SU-DHL-6 (cell line): ENCODE data around the gene IGLL5.

Experiments used
- H2AFZ ChIP-seq: fragments of 200-600 bp; sonication (generic); 2 replicates; pipeline ENCODE4 v1.6.1; 2014; ENCODE audit warnings: low read depth, mild to moderate bottlenecking, moderate library complexity, mixed read lengths, antibody characterized with exemption, low read length; ENCODE audit not compliant: severe bottlenecking
- H3F3A ChIP-seq: fragments of 200-600 bp; shearing (Covaris generic); 2 replicates; pipeline ENCODE4 v1.6.0; 2016; ENCODE audit warnings: antibody characterized with exemption, mild to moderate bottlenecking; ENCODE audit not compliant: insufficient read depth
- H3K27ac ChIP-seq: fragments of 200-600 bp; sonication (generic); 2 replicates; pipeline ENCODE4 v1.5.1; 2016; ENCODE audit warnings: low read depth, mild to moderate bottlenecking, low read length, moderate library complexity, mixed read lengths
- H3K27me3 ChIP-seq: fragments of 200-600 bp; sonication (generic), shearing (Covaris generic); 2 replicates; pipeline ENCODE4 v1.6.0; 2014; ENCODE audit warnings: mild to moderate bottlenecking, low read length
- H3K36me3 ChIP-seq: fragments of 200-600 bp; sonication (generic); 2 replicates; pipeline ENCODE4 v1.6.1; 2014; ENCODE audit warnings: mild to moderate bottlenecking, low read length, mixed read lengths
- H3K4me2 ChIP-seq: fragments of 300-600, 200-600 bp; shearing (Covaris generic), sonication (generic); 2 replicates; pipeline ENCODE4 v1.6.0; 2014; ENCODE audit warnings: low read length, low read depth, mild to moderate bottlenecking; ENCODE audit not compliant: poor library complexity, severe bottlenecking
- H3K4me3 ChIP-seq: fragments of 200-600 bp; sonication (generic); 2 replicates; pipeline ENCODE4 v1.5.1; 2014; ENCODE audit warnings: antibody characterized with exemption, low read length, mild to moderate bottlenecking, mixed read lengths; ENCODE audit not compliant: insufficient read depth, poor library complexity, severe bottlenecking
- H3K79me2 ChIP-seq: fragments of 200-600 bp; sonication (generic); 2 replicates; pipeline ENCODE4 v1.6.1; 2014; ENCODE audit warnings: mild to moderate bottlenecking, low read length, moderate library complexity; ENCODE audit not compliant: insufficient read depth
- H3K9ac ChIP-seq: fragments of 200-600 bp; sonication (generic); 2 replicates; pipeline ENCODE4 v1.7.0; 2014; ENCODE audit warnings: mild to moderate bottlenecking, low read length
- H3K9me2 ChIP-seq: fragments of 200-600 bp; sonication (generic); replicated peaks from 2 replicates; pipeline ENCODE4 v1.6.1; 2014; ENCODE audit warnings: low read length; ENCODE audit not compliant: insufficient read depth
- H3K9me3 ChIP-seq: fragments of 200-600 bp; sonication (generic); 2 replicates; pipeline ENCODE4 v1.6.1; 2014; ENCODE audit warnings: low read length, mixed read lengths; ENCODE audit not compliant: insufficient read depth
- H4K20me1 ChIP-seq: fragments of 200-600 bp; sonication (generic); 2 replicates; pipeline ENCODE4 v1.6.1; 2014; ENCODE audit warnings: low read depth, mild to moderate bottlenecking, antibody characterized with exemption, low read length, moderate library complexity, mixed read lengths
- CTCF ChIP-seq: fragments of 200-600 bp; sonication (generic); IDR thresholded peaks from one replicate; pipeline ENCODE4 v1.5.1; 2017; ENCODE audit warnings: antibody characterized with exemption, mild to moderate bottlenecking, low read length, moderate library complexity; ENCODE audit not compliant: insufficient read depth, poor library complexity, severe bottlenecking
- EZH2phosphoT487 ChIP-seq: fragments of 200-600 bp; sonication (generic), shearing (Covaris generic); conservative IDR thresholded peaks from 2 replicates; pipeline ENCODE4 v1.6.1; 2018; ENCODE audit warnings: mild to moderate bottlenecking, antibody characterized with exemption, low read length, moderate library complexity, mixed read lengths

IGLL5 gene

GRCh38 chr22:22863001-22863400, 24.6 kb upstream of the IGLL5 start:
- Histone ChIP-seq H3K9ac (peak overlapping the region; percentile 58), H3K27ac (peak overlapping the region; percentile 96), H2AFZ (no peak overlapping the region), H3K36me3 (no peaks in the 10 kb centered on the region), H3K27me3 (no peaks in the 10 kb centered on the region), H4K20me1 (no peaks in the 10 kb centered on the region), H3K9me2 (no peaks in the 10 kb centered on the region), H3K4me2 (peak overlapping the region; percentile 67), H3F3A (peaks cover 78% of the 10 kb centered on the region), H3K9me3 (no peaks in the 10 kb centered on the region), H3K79me2 (no peaks in the 10 kb centered on the region), H3K4me3 (no peak overlapping the region)
- TF ChIP-seq EZH2phosphoT487 (no peak), CTCF (no peak)

- H3K4me3 ChIP-seq: peak overlapping the region; percentile 2
- H3K9me3 ChIP-seq: no peaks in the 10 kb centered on the region
- TF ChIP-seq EZH2phosphoT487 (no peak), CTCF (no peak)
- H3K27ac ChIP-seq: peak overlapping the region; percentile 96
- no peaks in the 10 kb centered on the region for H3K9me2 ChIP-seq
- peak overlapping the region; percentile 58 for H3K9ac ChIP-seq
- H3K27me3 ChIP-seq: no peaks in the 10 kb centered on the region
- no peak overlapping the region for H2AFZ ChIP-seq
- H3K36me3 ChIP-seq: no peaks in the 10 kb centered on the region
- H3F3A ChIP-seq: peaks cover 65% of the 10 kb centered on the region
- H3K79me2 ChIP-seq: no peaks in the 10 kb centered on the region
- H4K20me1 ChIP-seq: no peaks in the 10 kb centered on the region
- H3K4me2 ChIP-seq: peak overlapping the region; percentile 67
Measured at GRCh38 chr22:22865311-22866072, 22.1 kb upstream of the IGLL5 start.

- peak overlapping the region; percentile 53 for H3K4me2 ChIP-seq
- TF ChIP-seq EZH2phosphoT487 (no peak), CTCF (no peak)
- no peaks in the 10 kb centered on the region for H3K9me2 ChIP-seq
- peak overlapping the region; percentile 51 for H3K9ac ChIP-seq
- H3K36me3 ChIP-seq: no peaks in the 10 kb centered on the region
- H3F3A ChIP-seq: peaks cover 60% of the 10 kb centered on the region
- H2AFZ ChIP-seq: no peak overlapping the region
- no peaks in the 10 kb centered on the region for H3K27me3 ChIP-seq
- no peaks in the 10 kb centered on the region for H4K20me1 ChIP-seq
- H3K9me3 ChIP-seq: no peaks in the 10 kb centered on the region
- no peaks in the 10 kb centered on the region for H3K79me2 ChIP-seq
- peak overlapping the region; percentile 96 for H3K27ac ChIP-seq
- H3K4me3 ChIP-seq: no peak overlapping the region
Measured at GRCh38 chr22:22866381-22867111, 21.1 kb upstream of the IGLL5 start.
